GM10248 (cell line): ENCODE data around the gene SERTAD2.
A peak's percentile ranks its signal among the peaks of the same experiment; 100 is the strongest.

Experiments
- CTCF ChIA-PET: fragments of 300-600 bp; sonication (Branson Sonifier 250); formaldehyde crosslinking; extraction: SDS; loops from one replicate; lab custom pipeline; 2021; ENCODE audit warnings: antibody characterized with exemption; lab: Yijun Ruan, JAX
- POLR2A ChIA-PET: fragments of 350-650 bp; sonication (Branson Sonifier 250); formaldehyde crosslinking; extraction: SDS; loops from one replicate; lab custom pipeline; 2020; ENCODE audit warnings: antibody characterized with exemption; lab: Yijun Ruan, JAX
- DNase-seq: peaks from one replicate; pipeline ENCODE4 v3.0.0; 2012; ENCODE audit errors: extremely low spot score
- CTCF ChIP-seq: IDR thresholded peaks from 2 replicates; pipeline ENCODE4 v1.5.1; 2012; ENCODE audit warnings: mild to moderate bottlenecking, low read depth; ENCODE audit errors: extremely low read depth, missing control alignments, control extremely low read depth

Gene SERTAD2

GRCh38 chr2:64587561-64587960 lies 66.2 kb downstream of the SERTAD2 start:
- no peak for DNase-seq
- no peak for TF ChIP-seq CTCF
- POLR2A ChIA-PET, result interaction anchor here (1.0 kb wide), 1 partner anchor 20 kb away, joined by 4 read pairs; no protein-coding TSS in a partner anchor
- CTCF ChIA-PET, result interaction anchor here (0.7 to 4.8 kb wide), 40 partner anchors 8 to 454 kb away, joined by 3 to 61 read pairs (median 4); partner anchors contain the start of gene AFTPH

GRCh38 chr2:64586883-64587481 lies 66.7 kb downstream of the SERTAD2 start:
- ChIA-PET CTCF (interaction anchor here (0.7 to 4.8 kb wide), 45 partner anchors 9 to 455 kb away, joined by 3 to 61 read pairs (median 4); partner anchors contain the start of gene AFTPH), POLR2A (interaction anchor here (1.0 kb wide), 1 partner anchor 20 kb away, joined by 4 read pairs; no protein-coding TSS in a partner anchor)
- DNase-seq, result peak; percentile 37
- peak; percentile 55 for TF ChIP-seq CTCF

- DNase-seq, result no peak
- CTCF ChIA-PET, result interaction anchor here (0.9 to 4.8 kb wide), 23 partner anchors 9 to 298 kb away, joined by 3 to 61 read pairs (median 6); partner anchors contain the start of gene AFTPH
- POLR2A ChIA-PET, result no interaction called here
- TF ChIP-seq CTCF, result no peak
These were observed 67.7 kb downstream of the SERTAD2 start for GRCh38 chr2:64586054-64586453.

DNA sequence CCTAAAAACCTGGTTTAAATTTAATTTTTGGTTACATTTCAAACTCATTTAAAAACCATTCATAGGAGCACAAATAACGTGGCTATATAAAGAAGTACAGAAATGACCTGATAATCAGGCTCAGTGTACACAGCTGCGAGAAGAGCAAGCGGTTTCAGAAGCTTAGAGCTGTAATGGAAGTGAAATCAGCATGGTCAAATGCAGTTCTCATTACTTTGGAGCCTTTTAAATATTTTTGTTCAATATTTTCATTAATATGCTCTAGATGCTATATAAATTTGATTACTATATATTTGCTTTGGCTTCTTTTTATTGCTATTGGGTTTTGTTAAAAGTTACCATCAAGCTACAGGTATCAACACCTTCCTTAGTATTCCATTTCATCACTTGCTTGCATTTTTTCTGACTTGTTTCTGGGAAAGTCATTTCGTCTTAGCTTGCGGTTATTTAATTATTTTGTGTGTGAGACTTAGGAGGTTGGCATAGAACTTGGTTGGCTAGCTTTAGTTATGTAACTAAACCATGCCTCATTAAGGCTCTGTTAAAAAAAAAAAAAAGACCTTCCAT lies 70.9 kb downstream of the SERTAD2 start:
- no peak for TF ChIP-seq CTCF
- ChIA-PET POLR2A (interaction anchor here (0.6 to 0.9 kb wide), 2 partner anchors 44 to 94 kb away, joined by 3 to 9 read pairs; no protein-coding TSS in a partner anchor), CTCF (interaction anchor here (1.0 to 4.6 kb wide), 14 partner anchors 9 to 278 kb away, joined by 3 to 22 read pairs (median 6); partner anchors contain the start of genes AFTPH and SERTAD2)
- peak; percentile 63 for DNase-seq

DNA sequence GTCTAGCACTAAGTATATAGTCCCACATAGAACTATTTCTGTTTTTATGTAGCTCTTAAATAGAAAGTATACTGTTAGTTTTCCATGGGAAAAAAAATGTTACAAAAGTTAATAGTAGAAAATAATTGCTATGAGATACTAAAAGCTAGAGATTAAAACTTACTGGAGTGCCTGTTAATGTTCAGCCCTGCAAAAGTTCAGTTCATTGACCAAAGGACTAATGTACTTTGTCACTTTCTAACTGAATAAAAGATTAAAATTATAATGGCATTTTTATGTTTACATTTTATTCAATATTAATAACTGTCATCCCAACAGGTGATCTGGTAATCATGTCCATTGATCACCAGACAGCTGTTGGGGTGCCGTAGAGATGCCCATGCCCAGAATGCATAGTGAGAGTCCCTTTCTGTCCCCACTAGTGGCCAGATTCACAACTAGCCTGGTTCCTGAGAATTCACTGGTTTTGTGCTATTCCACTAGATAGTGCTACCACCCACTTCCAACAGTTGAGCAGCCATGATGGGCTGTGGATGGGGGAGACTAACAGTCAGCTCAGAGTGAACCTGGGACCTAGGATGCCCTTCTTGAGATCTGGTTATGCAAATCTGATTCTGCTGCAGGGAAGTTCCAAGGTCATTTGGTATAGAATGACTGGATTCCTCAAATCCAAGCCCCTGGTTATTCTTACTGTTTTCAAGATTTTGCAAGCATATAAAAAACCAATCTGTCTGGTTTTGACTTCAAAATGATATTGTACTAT lies 71.8 kb downstream of the SERTAD2 start:
- no peak for TF ChIP-seq CTCF
- POLR2A ChIA-PET, result interaction anchor here (0.5 to 0.9 kb wide), 2 partner anchors 43 to 656 kb away, joined by 3 read pairs; no protein-coding TSS in a partner anchor
- CTCF ChIA-PET, result interaction anchor here (0.7 to 4.6 kb wide), 20 partner anchors 9 to 458 kb away, joined by 3 to 22 read pairs (median 4); partner anchors contain the start of gene AFTPH
- DNase-seq, result no peak
